Mesendoderm (in vitro differentiated cells): ENCODE data around the gene MYOD1.
A peak's percentile ranks its signal among the peaks of the same experiment; 100 is the strongest.

Source experiments
- DNase-seq: peaks from one replicate; pipeline ENCODE4 v3.0.0; 2013
- H2AK5ac ChIP-seq: 2 replicates; pipeline ENCODE4 v1.6.1; 2013; ENCODE audit warnings: low read length, inconsistent platforms
- H2BK120ac ChIP-seq: 2 replicates; pipeline ENCODE4 v1.6.1; 2013; ENCODE audit warnings: low read depth, mild to moderate bottlenecking, low read length, moderate library complexity, mixed read lengths
- H2BK15ac ChIP-seq: replicated peaks from 2 replicates; pipeline ENCODE4 v1.6.1; 2013; ENCODE audit warnings: low read depth, mild to moderate bottlenecking, moderate library complexity
- H2BK5ac ChIP-seq: 2 replicates; pipeline ENCODE4 v1.6.1; 2013; ENCODE audit warnings: low read length, inconsistent platforms
- H3K18ac ChIP-seq: 2 replicates; pipeline ENCODE4 v1.6.1; 2013; ENCODE audit warnings: mild to moderate bottlenecking, low read length, mixed read lengths
- H3K23ac ChIP-seq: one replicate; pipeline ENCODE4 v1.6.1; 2013; ENCODE audit warnings: low read length
- H3K27ac ChIP-seq: 2 replicates; pipeline ENCODE4 v1.5.1; 2013; ENCODE audit warnings: low read depth, mild to moderate bottlenecking, inconsistent platforms, low read length, moderate library complexity
- H3K27me3 ChIP-seq: 2 replicates; pipeline ENCODE4 v1.6.1; 2013; ENCODE audit warnings: low read length, control low read depth, mild to moderate bottlenecking, inconsistent platforms; ENCODE audit not compliant: insufficient read depth, poor library complexity
- H3K36me3 ChIP-seq: 2 replicates; pipeline ENCODE4 v1.6.1; 2013; ENCODE audit warnings: low read length, inconsistent platforms; ENCODE audit not compliant: control insufficient read depth, insufficient read depth
- H3K4ac ChIP-seq: one replicate; pipeline ENCODE4 v1.6.1; 2013; ENCODE audit warnings: low read depth, mild to moderate bottlenecking, low read length, moderate library complexity
- H3K4me1 ChIP-seq: 2 replicates; pipeline ENCODE4 v1.6.1; 2013; ENCODE audit warnings: low read depth, low read length, inconsistent platforms; ENCODE audit not compliant: control insufficient read depth
- H3K4me2 ChIP-seq: 2 replicates; pipeline ENCODE4 v1.6.1; 2013; ENCODE audit warnings: low read length
- H3K4me3 ChIP-seq: 2 replicates; pipeline ENCODE4 v1.5.1; 2013; ENCODE audit warnings: mild to moderate bottlenecking, low read length
- H3K56ac ChIP-seq: one replicate; pipeline ENCODE4 v1.6.1; 2013; ENCODE audit warnings: low read length
- H3K79me1 ChIP-seq: 2 replicates; pipeline ENCODE4 v1.6.1; 2013; ENCODE audit warnings: low read length, inconsistent platforms
- H3K79me2 ChIP-seq: 2 replicates; pipeline ENCODE4 v1.6.1; 2013; ENCODE audit warnings: mild to moderate bottlenecking, low read length; ENCODE audit not compliant: control insufficient read depth, insufficient read depth
- H3K9ac ChIP-seq: 2 replicates; pipeline ENCODE4 v1.6.1; 2013; ENCODE audit warnings: low read length, inconsistent platforms
- H4K5ac ChIP-seq: one replicate; pipeline ENCODE4 v1.6.1; 2013; ENCODE audit warnings: low read length
- H4K8ac ChIP-seq: one replicate; pipeline ENCODE4 v1.6.1; 2013; ENCODE audit warnings: low read depth, mild to moderate bottlenecking, control low read depth, low read length, moderate library complexity
- WGBS: extraction: QIAGEN DNeasy Blood & Tissue Kit; methylation state at CpG from one replicate; pipeline ENCODE4 v1.1.7; 2013; ENCODE audit warnings: low lambda C conversion rate, missing lambda C conversion rate; ENCODE audit not compliant: insufficient coverage; ENCODE audit errors: extremely low coverage; 5-methylcytosine and 5-hydroxymethylcytosine counted together

MYOD1 gene

GRCh38 chr11:17722000-17722643 is 2.8 kb downstream of the MYOD1 start:
- Histone ChIP-seq H3K23ac (no peak overlapping the region), H3K27me3 (peaks cover 44% of the 10 kb centered on the region), H2AK5ac (no peak overlapping the region), H3K9ac (no peak overlapping the region), H4K5ac (no peak overlapping the region), H3K36me3 (no peaks in the 10 kb centered on the region), H3K4me2 (no peak overlapping the region), H4K8ac (no peak overlapping the region), H3K4me3 (no peak overlapping the region), H2BK5ac (no peak overlapping the region), H3K56ac (no peak overlapping the region), H3K18ac (no peak overlapping the region), H2BK120ac (no peak overlapping the region), H3K4me1 (no peaks in the 10 kb centered on the region), H2BK15ac (no peak overlapping the region), H3K79me2 (no peaks in the 10 kb centered on the region), H3K79me1 (no peaks in the 10 kb centered on the region), H3K4ac (no peak overlapping the region), H3K27ac (no peak overlapping the region)
- DNase-seq, result peak; percentile 56
- WGBS, result no CpG with 5 or more reads among the region's 25 CpGs

- Histone ChIP-seq H2BK5ac (no peak overlapping the region), H3K27ac (no peak overlapping the region), H3K4me2 (no peak overlapping the region), H4K8ac (no peak overlapping the region), H3K4me3 (no peak overlapping the region), H3K27me3 (peaks cover 24% of the 10 kb centered on the region), H4K5ac (no peak overlapping the region), H3K56ac (no peak overlapping the region), H3K4me1 (no peaks in the 10 kb centered on the region), H3K18ac (no peak overlapping the region), H3K36me3 (no peaks in the 10 kb centered on the region), H3K23ac (no peak overlapping the region), H3K79me2 (no peaks in the 10 kb centered on the region), H2AK5ac (no peak overlapping the region), H2BK15ac (no peak overlapping the region), H2BK120ac (no peak overlapping the region), H3K4ac (no peak overlapping the region), H3K9ac (no peak overlapping the region), H3K79me1 (no peaks in the 10 kb centered on the region)
- no CpG with 5 or more reads among the region's 10 CpGs for WGBS
- DNase-seq, result no peak
These were observed 4.9 kb downstream of the MYOD1 start for GRCh38 chr11:17724020-17724908.

- no CpG with 5 or more reads among the region's 2 CpGs for WGBS
- Histone ChIP-seq H4K8ac (no peak overlapping the region), H3K4ac (no peak overlapping the region)
These were observed 5.8 kb downstream of the MYOD1 start for GRCh38 chr11:17725174-17725573.

GRCh38 chr11:17730137-17730536 is 10.8 kb downstream of the MYOD1 start:
- no peaks in the 10 kb centered on the region for H3K36me3 ChIP-seq
- H4K8ac ChIP-seq, result no peak overlapping the region
- H2BK15ac ChIP-seq, result no peak overlapping the region
- no peak overlapping the region for H2AK5ac ChIP-seq
- no peak overlapping the region for H3K4ac ChIP-seq
- H3K4me1 ChIP-seq, result no peaks in the 10 kb centered on the region
- H3K79me1 ChIP-seq, result no peaks in the 10 kb centered on the region
- no peaks in the 10 kb centered on the region for H3K79me2 ChIP-seq
- H2BK120ac ChIP-seq, result no peak overlapping the region
- H3K56ac ChIP-seq, result no peak overlapping the region
- no peak overlapping the region for H3K27ac ChIP-seq
- peaks cover 3% of the 10 kb centered on the region for H3K27me3 ChIP-seq
- DNase-seq, result no peak
- H3K4me2 ChIP-seq, result no peak overlapping the region
- no peak overlapping the region for H3K18ac ChIP-seq
- H3K9ac ChIP-seq, result no peak overlapping the region
- no peak overlapping the region for H2BK5ac ChIP-seq
- no peak overlapping the region for H3K23ac ChIP-seq
- H4K5ac ChIP-seq, result no peak overlapping the region
- no peak overlapping the region for H3K4me3 ChIP-seq
- no CpG with 5 or more reads among the region's 2 CpGs for WGBS

More at GRCh38 chr11:17725174-17725573, 5.8 kb downstream of the MYOD1 start:
- Histone ChIP-seq H2BK120ac (no peak overlapping the region), H3K56ac (no peak overlapping the region), H2BK5ac (no peak overlapping the region), H3K36me3 (no peaks in the 10 kb centered on the region), H4K5ac (no peak overlapping the region), H2AK5ac (no peak overlapping the region), H3K4me1 (no peaks in the 10 kb centered on the region), H3K79me1 (no peaks in the 10 kb centered on the region), H3K18ac (no peak overlapping the region), H3K79me2 (no peaks in the 10 kb centered on the region), H3K27ac (no peak overlapping the region), H2BK15ac (no peak overlapping the region), H3K27me3 (peaks cover 21% of the 10 kb centered on the region), H3K4me3 (no peak overlapping the region), H3K9ac (no peak overlapping the region), H3K23ac (no peak overlapping the region), H3K4me2 (no peak overlapping the region)
- DNase-seq, result no peak

- no peaks in the 10 kb centered on the region for H3K4me1 ChIP-seq
- H2BK15ac ChIP-seq, result no peak overlapping the region
- H3K36me3 ChIP-seq, result no peaks in the 10 kb centered on the region
- H3K4me3 ChIP-seq, result no peak overlapping the region
- H3K23ac ChIP-seq, result no peak overlapping the region
- H3K56ac ChIP-seq, result no peak overlapping the region
- peaks cover 5% of the 10 kb centered on the region for H3K27me3 ChIP-seq
- no peak overlapping the region for H4K5ac ChIP-seq
- H3K9ac ChIP-seq, result no peak overlapping the region
- H3K18ac ChIP-seq, result no peak overlapping the region
- peak; percentile 84 for DNase-seq
- H2AK5ac ChIP-seq, result no peak overlapping the region
- H4K8ac ChIP-seq, result no peak overlapping the region
- H2BK5ac ChIP-seq, result no peak overlapping the region
- H2BK120ac ChIP-seq, result no peak overlapping the region
- H3K79me2 ChIP-seq, result no peaks in the 10 kb centered on the region
- H3K4me2 ChIP-seq, result no peak overlapping the region
- no peaks in the 10 kb centered on the region for H3K79me1 ChIP-seq
- no CpG with 5 or more reads among the region's 9 CpGs for WGBS
- no peak overlapping the region for H3K4ac ChIP-seq
- no peak overlapping the region for H3K27ac ChIP-seq
These were observed 11.5 kb downstream of the MYOD1 start for GRCh38 chr11:17730608-17731462.
